ENCODE results near the gene GPR61.

DNA sequence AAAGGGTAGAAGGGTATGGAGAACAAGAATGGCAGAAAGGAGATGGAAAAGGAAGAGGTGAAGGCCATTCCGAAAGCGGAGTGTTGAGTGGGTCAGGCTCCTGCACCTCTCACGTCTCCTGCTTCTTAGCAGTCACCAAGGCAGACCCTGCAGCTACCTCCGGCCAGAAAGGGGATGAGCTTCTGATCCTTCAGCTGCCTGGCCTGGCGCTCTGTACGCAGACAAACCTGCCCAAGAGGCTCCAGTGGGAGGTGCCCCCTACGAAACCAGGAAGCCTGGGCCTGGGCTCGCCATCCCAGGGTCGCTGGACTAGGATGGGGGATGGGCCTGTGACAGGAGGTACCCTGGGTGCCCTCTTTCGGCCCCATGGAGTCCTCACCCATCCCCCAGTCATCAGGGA is 3.0 kb downstream of the GPR61 start:
- TF ChIP-seq PRDM1 (tag by site-specific recombination; IDR thresholded peaks at IDR 0.05), result no peak
- TF ChIP-seq SETDB1 (IDR thresholded peaks at IDR 0.05; ENCODE audit: insufficient read length, low read length), result no peak
- no peak for TF ChIP-seq SP2 (tag by site-specific recombination; IDR thresholded peaks at IDR 0.05)
- TF ChIP-seq ZNF138 (tag by site-specific recombination; IDR thresholded peaks at IDR 0.05; ENCODE audit: borderline replicate concordance), result no peak
